ENCODE measurements around the gene CRACR2A.
A peak's percentile ranks its signal among the peaks of the same experiment; 100 is the strongest.

CRACR2A gene, protein sequence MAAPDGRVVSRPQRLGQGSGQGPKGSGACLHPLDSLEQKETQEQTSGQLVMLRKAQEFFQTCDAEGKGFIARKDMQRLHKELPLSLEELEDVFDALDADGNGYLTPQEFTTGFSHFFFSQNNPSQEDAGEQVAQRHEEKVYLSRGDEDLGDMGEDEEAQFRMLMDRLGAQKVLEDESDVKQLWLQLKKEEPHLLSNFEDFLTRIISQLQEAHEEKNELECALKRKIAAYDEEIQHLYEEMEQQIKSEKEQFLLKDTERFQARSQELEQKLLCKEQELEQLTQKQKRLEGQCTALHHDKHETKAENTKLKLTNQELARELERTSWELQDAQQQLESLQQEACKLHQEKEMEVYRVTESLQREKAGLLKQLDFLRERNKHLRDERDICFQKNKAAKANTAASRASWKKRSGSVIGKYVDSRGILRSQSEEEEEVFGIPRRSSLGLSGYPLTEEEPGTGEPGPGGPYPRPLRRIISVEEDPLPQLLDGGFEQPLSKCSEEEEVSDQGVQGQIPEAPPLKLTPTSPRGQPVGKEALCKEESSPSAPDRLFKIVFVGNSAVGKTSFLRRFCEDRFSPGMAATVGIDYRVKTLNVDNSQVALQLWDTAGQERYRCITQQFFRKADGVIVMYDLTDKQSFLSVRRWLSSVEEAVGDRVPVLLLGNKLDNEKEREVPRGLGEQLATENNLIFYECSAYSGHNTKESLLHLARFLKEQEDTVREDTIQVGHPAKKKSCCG

DNA sequence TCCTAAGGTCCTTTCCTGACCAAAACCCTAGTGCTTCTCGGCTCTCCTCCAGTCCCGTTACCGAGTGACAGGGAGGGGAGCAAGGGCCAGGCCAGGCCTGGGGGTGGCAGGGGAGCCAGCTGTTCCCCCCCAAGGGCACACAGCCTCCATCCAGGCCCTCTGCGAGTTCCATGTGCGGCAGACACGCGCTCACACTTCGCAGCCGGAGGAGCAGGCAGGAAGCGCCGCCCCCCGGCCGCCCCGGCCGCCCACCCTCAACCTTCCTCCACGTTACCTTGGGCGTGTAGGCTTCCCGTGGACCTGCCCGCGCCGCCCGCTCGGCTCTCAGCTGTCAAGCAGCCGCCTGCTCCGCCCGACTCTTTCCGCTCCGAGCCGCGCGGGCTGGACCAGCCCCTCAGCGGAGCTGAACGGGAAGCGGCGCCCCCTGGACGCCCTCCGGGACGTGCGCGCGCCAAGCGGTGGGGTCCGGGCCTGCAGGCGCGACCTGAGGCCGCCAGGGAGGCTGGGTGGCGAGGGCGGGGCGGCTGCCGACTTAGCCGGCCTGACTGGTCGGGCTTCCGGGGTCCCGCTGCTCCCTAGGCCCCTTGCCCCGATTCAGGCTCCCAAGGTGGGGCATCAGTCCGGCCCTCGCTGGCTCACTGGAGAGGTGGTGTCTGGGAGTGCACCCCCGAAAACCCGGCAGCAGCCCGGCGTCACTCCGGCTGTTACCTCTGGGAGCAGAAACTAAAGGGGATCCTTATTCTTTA lies at the start of gene CRACR2A:
Gene CRACR2A, minus strand, starts transcription at position 369 of the 746 bp plus-strand sequence. CDS start 56,110 bp downstream, outside the sequence.
- DNase-seq (ENCODE audit: low read depth in 2 of 3, low spot score in 2 of 3): peak; percentile 61 to 82 (median 80)

GRCh38 chr12:3797531-3798048 lies 44.7 kb upstream of the CRACR2A start:
- no peak for DNase-seq (ENCODE audit: low read depth in 2 of 3, low spot score in 2 of 3)

- DNase-seq (ENCODE audit: low read depth in 2 of 3, low spot score in 2 of 3): no peak
Measured at GRCh38 chr12:3795492-3796133, 42.7 kb upstream of the CRACR2A start.

DNA sequence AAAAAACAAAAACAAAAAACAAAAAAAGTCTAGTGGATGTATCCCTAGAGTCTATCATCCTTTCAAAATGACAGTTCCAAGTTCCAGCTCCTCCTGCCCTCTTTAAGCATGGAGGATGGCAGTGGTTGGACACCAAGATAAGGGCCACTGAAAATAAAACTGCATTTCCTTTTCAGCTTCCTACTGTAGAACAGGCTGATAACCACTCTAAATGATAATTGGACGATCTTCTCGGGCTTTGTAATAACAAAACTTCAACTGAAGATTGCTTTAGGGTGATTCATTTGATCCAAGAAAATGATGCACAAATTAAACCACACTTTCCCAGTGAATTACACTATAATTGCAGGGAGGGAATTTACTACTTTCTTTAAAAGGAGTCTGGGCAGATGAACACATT lies 42.2 kb upstream of the CRACR2A start:
- no peak for DNase-seq (ENCODE audit: low read depth in 2 of 3, low spot score in 2 of 3)

DNA sequence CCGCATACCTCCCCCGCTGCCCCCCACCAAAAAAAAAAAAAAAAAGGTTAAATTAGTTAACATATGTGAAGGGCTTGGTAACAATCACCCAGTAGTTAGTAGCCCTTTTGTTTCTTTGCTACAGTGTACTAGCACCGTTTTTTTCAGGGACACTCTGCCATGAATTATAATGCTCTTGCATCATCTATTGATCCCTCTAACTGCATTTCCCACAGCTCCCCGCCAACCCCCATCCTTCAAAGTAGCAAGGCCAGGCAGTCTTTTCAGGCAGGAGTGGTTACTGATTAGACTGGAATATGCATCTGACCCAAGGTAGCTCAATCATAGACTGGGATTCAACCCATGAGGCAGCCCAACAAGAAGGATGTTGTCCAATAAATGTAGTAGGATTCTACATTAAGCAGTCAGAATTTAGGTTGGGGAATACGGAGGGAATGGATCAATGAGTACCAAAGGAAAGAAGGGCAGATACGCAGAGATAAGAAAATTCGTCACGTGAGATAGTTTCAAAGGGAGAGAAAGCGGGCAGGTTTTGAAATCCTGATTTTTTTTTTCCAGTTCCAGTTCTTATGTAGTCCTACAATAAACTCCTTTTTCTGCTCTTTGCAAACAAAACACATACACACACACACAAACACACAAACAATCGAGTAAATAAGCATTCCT lies 39.8 kb upstream of the CRACR2A start:
- DNase-seq (ENCODE audit: low read depth in 2 of 3, low spot score in 2 of 3): no peak

DNA sequence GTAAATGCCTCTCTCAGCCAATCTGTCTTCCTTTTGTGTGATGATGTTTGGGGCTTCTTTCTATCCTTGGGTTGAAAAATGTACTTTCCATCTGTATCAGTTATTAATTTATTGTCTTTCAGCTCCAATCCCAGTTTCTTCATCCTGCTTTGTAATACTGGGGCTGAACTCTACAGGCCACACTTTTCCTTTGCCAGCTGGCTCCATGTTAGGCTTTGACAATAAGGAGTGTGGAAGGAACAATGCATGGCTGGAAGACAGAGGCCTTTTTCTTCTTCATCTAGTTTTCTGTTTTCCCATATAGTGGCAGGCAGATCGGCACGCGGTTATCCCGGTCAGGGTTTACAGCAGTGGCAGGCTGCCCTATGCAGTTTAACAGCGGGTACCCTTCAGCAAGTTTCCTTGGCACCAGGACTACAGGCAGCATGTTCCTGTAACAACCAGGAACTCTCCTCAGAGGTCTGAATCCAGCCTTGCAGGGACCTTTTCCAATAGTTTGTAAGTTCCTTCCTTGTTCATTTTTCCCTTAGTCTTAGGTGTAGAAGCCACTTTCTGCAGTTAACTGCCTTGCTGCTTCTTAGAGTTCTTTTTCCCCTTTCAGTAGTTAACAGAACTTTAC lies 38.5 kb upstream of the CRACR2A start:
- no peak for DNase-seq (ENCODE audit: low read depth in 2 of 3, low spot score in 2 of 3)

GRCh38 chr12:3790642-3791041 lies 37.7 kb upstream of the CRACR2A start:
- no peak for DNase-seq (ENCODE audit: low read depth in 2 of 3, low spot score in 2 of 3)

GRCh38 chr12:3789838-3790237 lies 36.9 kb upstream of the CRACR2A start:
- DNase-seq (ENCODE audit: low read depth in 2 of 3, low spot score in 2 of 3): no peak

DNA sequence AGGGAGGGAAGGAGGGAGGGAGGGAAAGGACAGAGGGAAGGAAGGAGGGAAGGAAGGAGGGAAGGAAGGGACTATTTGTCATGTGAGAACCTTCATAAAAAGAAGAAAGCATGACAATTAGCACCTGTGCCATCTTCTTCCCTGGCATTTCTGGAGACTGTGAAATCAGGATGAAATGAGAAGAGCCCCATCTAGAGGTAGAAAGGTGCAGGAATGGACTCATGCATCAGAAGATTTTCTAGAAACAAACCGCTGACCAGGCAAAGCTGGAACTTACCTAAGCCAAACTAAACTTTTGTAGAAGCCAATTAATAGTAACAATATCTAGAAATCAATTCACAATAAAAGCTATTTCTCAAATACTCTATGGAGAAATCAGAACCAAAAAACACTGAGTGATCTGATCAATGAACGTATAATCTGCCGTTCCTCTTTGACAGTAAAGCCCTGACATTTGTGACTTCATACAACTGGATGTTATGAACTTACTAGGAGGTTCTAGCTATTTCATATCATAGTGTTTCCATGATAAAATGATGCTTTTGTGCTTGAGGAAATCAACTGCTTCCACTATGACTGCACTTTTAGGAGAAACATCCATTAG lies 24.4 kb upstream of the CRACR2A start:
- no peak for DNase-seq (ENCODE audit: low read depth in 2 of 3, low spot score in 2 of 3)

DNA sequence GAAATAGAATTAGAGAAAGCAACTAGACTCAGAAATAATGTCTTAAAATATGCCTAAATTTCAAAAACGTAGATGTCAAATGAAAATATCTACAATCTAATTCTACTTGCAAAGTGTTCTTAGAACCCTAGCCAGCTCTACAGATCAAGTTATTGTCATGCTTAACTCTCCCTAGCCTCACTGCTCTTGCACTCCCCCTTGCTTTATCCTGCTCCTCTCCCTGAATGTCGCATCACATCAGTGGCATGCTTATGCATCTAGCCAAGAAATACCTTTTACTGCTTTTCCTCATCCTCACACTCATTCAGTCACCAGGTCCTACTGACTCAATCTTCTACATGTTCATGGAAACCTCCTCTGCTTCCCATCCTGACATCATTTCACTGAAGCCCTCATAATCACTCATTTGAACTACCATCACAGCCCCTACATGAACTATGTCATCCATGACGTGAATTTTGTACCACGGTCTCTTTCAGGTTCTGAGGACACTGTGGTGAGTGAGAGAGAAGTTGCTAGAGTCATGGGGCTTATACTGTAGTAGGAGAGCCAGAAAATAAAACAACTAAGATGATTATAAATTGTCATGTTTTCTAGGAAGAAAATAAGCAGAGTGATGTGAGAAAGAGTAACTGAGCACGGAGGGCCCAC lies 22.6 kb upstream of the CRACR2A start:
- no peak for DNase-seq (ENCODE audit: low read depth in 2 of 3, low spot score in 2 of 3)

GRCh38 chr12:3772380-3772779 lies 19.5 kb upstream of the CRACR2A start:
- no peak for DNase-seq (ENCODE audit: low read depth in 2 of 3, low spot score in 2 of 3)

DNA sequence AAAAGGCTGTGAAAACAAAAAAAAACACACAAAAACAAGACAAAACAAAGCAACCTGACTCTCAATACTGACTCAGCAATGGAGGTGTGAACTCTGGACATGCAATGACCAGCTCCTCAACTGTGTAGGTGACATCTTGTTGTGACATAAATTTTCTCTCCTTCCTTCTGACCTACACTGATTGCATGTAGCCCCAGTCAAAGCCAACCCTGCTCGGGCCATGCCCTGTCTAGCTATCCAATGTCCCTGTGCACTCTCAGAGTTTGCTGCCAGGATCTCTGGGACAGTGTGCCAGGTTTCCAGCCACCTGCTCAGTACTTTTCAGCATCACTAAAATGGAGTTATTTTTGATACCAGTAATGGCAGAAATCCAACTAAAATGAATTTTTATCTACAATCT lies 18.9 kb upstream of the CRACR2A start:
- DNase-seq (ENCODE audit: low read depth in 2 of 3, low spot score in 2 of 3): no peak

- DNase-seq (ENCODE audit: low read depth in 2 of 3, low spot score in 2 of 3): no peak
Measured at GRCh38 chr12:3770891-3771290, 18.0 kb upstream of the CRACR2A start.

- DNase-seq (ENCODE audit: low read depth in 2 of 3, low spot score in 2 of 3): no peak
Measured at GRCh38 chr12:3768911-3769447, 16.1 kb upstream of the CRACR2A start.

- no peak for DNase-seq (ENCODE audit: low read depth in 2 of 3, low spot score in 2 of 3)
Measured at GRCh38 chr12:3761116-3761735, 8.3 kb upstream of the CRACR2A start.

DNA sequence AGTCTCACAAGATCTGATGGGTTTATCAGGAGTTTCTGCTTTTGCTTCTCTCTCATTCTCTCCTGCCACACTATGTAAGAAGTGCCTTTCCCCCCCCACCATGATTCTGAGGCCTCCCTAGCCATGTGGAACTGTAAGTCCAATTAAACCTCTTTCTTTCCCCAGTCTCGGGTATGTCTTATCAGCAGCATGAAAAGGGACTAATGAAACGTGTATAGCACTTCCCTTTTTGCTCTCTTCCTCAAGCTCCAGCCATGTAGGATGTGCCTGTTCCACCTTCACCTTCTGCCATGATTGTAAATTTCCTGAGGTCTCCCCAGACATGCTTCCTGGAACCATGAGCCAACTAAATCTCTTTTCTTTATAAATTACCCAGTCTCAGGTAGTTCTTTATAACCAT lies 7.0 kb upstream of the CRACR2A start:
- DNase-seq (ENCODE audit: low read depth in 2 of 3, low spot score in 2 of 3): no peak

DNA sequence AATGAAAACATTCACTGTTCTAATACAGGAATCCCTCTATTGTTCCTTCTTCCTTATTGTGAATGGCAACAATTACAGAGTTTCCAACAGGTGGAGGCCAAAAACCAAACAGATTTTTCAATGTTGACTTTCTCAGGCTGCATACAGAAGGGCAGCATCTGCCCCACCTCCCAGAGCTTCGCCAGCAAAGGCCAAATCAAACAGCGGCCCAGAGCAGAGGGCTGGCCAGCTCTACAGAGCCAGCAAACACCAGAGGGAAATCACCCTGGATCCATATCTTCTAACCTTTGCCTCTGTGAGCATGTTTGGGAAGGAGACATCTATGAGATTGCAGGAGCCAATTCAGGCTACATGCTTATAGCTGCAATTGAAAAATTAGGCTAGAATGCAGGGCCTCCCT lies 4.4 kb upstream of the CRACR2A start:
- no peak for DNase-seq (ENCODE audit: low read depth in 2 of 3, low spot score in 2 of 3)

DNA sequence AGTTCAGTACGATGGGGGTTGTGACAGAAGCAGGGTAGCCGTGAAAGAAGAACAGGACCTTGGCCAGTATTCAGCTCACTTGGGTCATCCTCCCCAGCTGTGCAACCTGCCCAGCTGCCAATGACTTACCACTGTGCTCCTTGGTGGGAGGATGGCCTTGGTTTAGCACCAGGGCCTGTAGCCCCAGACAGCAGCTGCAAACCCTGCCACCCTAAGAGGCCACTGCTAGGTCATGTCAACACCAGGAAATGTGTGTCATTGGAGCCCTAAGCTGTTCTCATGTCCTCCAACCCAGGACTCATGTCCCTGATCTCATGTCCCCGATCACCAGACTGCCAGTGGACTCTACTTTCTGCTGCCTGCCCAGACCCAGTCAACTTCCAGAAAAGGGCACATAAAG lies 3.0 kb upstream of the CRACR2A start:
- no peak for DNase-seq (ENCODE audit: low read depth in 2 of 3, low spot score in 2 of 3)

Measured in activated CD8-positive, alpha-beta memory T cell treated with anti-CD3 and anti-CD28 coated beads for 48 hours (primary cell).